Ovary (tissue), 3 donors: ENCODE data around the gene ADGRV1.

Source experiments
- POLR2A ChIP-seq: fragments of 450-650 bp; IDR thresholded peaks from one replicate; pipeline ENCODE4 v1.6.1; 2017; ENCODE audit warnings: antibody characterized with exemption, mild to moderate bottlenecking, moderate library complexity
- TF ChIP-seq, protein P1 (sequence below), 3 donors: fragments of 450-650 bp in 2 of 3; fragments of 200-600 bp in 1 of 3; IDR thresholded peaks; one replicate each; pipeline versions ENCODE4 v1.5.1 to v1.8.0; 2016 to 2022; ENCODE audit warnings: antibody characterized with exemption in 3 of 3, mild to moderate bottlenecking in 1 of 3
- donor health status: DM: no; HTN: no; CAD: no.

GRCh38 chr5:91190314-91190690 lies 631.7 kb downstream of the ADGRV1 start:
- TF ChIP-seq, protein P1, sequence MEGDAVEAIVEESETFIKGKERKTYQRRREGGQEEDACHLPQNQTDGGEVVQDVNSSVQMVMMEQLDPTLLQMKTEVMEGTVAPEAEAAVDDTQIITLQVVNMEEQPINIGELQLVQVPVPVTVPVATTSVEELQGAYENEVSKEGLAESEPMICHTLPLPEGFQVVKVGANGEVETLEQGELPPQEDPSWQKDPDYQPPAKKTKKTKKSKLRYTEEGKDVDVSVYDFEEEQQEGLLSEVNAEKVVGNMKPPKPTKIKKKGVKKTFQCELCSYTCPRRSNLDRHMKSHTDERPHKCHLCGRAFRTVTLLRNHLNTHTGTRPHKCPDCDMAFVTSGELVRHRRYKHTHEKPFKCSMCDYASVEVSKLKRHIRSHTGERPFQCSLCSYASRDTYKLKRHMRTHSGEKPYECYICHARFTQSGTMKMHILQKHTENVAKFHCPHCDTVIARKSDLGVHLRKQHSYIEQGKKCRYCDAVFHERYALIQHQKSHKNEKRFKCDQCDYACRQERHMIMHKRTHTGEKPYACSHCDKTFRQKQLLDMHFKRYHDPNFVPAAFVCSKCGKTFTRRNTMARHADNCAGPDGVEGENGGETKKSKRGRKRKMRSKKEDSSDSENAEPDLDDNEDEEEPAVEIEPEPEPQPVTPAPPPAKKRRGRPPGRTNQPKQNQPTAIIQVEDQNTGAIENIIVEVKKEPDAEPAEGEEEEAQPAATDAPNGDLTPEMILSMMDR (IDR thresholded peaks at IDR 0.05), result no peak
- TF ChIP-seq POLR2A, result no peak
